ENCODE data around the gene ANK2. TPM values are rescaled to one million over a fixed set of nuclear protein-coding genes. Genes with fewer than 3 reads are reported as not detected.

The ANK2 gene
- total RNA-seq, 1 experiment from 2014 or later, result 5.6 TPM

GRCh38 chr4:113311047-113311446 lies 261.6 kb downstream of the ANK2 start:
- Histone ChIP-seq H3K79me2 (ENCODE audit: insufficient read depth, low read length) (no peaks in the 10 kb centered on the region), H3K4me3 (replicated peaks in 1 of 2; ENCODE audit: low read depth in 1 of 2, low read length in 2 of 2) (no peak overlapping the region), H3K27ac (ENCODE audit: low read depth, low read length) (no peak overlapping the region), H3K9me3 (ENCODE audit: control insufficient read depth in 1 of 2, insufficient read depth in 1 of 2, low read depth in 1 of 2, low read length in 2 of 2) (no peaks in the 10 kb centered on the region), H4K20me1 (ENCODE audit: insufficient read depth) (no peaks in the 10 kb centered on the region), H3K36me3 (ENCODE audit: control insufficient read depth in 1 of 2, insufficient read depth in 2 of 2, low read length in 2 of 2) (no peaks in the 10 kb centered on the region), H2AFZ (ENCODE audit: low read depth, low read length, poor library complexity, severe bottlenecking) (no peak overlapping the region), H3K4me2 (ENCODE audit: low read length) (0 out of 2 replicates have a peak overlapping the region, but pooled peaks have one; percentile 5), H3K9me2 (ENCODE audit: insufficient read depth) (no peaks in the 10 kb centered on the region), H3K9ac (ENCODE audit: low read length) (no peak overlapping the region), H3K4me1 (ENCODE audit: control insufficient read depth in 1 of 2, insufficient read depth in 2 of 2, low read length in 2 of 2) (0 out of 4 replicates have a peak, but pooled peaks cover 0 to 4% of the 10 kb centered on the region in 2 experiments), H3K27me3 (ENCODE audit: insufficient read depth, low read length) (no peaks in the 10 kb centered on the region)
- BruUV-seq (replicated peaks), result no TSS peak
- TF ChIP-seq CEBPB (IDR thresholded peaks at IDR 0.05; ENCODE audit: low read depth), result peak; percentile 55
- no peak for TF ChIP-seq ELF1 (IDR thresholded peaks at IDR 0.05; ENCODE audit: borderline replicate concordance, low read depth)
- TF ChIP-seq POLR2A (IDR thresholded peaks at IDR 0.05; ENCODE audit: borderline replicate concordance, extremely low read depth, insufficient read depth, insufficient read length), result no peak
- TF ChIP-seq FOSL1 (IDR thresholded peaks at IDR 0.05; ENCODE audit: low read depth), result peak; percentile 38; the same call in 1 of the 2 replicates
- TF ChIP-seq SP1 (IDR thresholded peaks at IDR 0.05; ENCODE audit: low read depth), result 0 out of 2 replicates have a peak, but pooled peaks have one; percentile 27
- TF ChIP-seq JUND (IDR thresholded peaks at IDR 0.05), result peak; percentile 41
- TF ChIP-seq TCF7L2 (IDR thresholded peaks at IDR 0.05; ENCODE audit: borderline replicate concordance, extremely low read depth, insufficient read depth, insufficient read length), result no peak
- no peak for TF ChIP-seq YY1 (IDR thresholded peaks at IDR 0.05; ENCODE audit: extremely low read depth, insufficient replicate concordance, low read depth, low read length)
- ATAC-seq (0 out of 2 replicates have a peak, but pooled peaks have one; percentile 38), DNase-seq (ENCODE audit: low read depth, low spot score) (peak; percentile 10)
- CTCF ChIA-PET, result no interaction called here
- POLR2A ChIA-PET, result no interaction called here
- intact Hi-C loops (cut with micrococcal nuclease), result no loop called here
- RAD21 ChIA-PET (ENCODE audit: low non-redundant PET in 1 of 2, low total read pairs in 2 of 2, uncharacterized antibody in 2 of 2, unreplicated experiment in 2 of 2), result no interaction called here

GRCh38 chr4:113312529-113312928 lies 263.1 kb downstream of the ANK2 start:
- CTCF ChIA-PET, result no interaction called here

More at GRCh38 chr4:113312529-113312928, 263.1 kb downstream of the ANK2 start:
- Histone ChIP-seq H3K9me2 (ENCODE audit: insufficient read depth) (no peaks in the 10 kb centered on the region), H3K27me3 (ENCODE audit: insufficient read depth, low read length) (no peaks in the 10 kb centered on the region), H3K36me3 (ENCODE audit: control insufficient read depth in 1 of 2, insufficient read depth in 2 of 2, low read length in 2 of 2) (no peaks in the 10 kb centered on the region), H3K4me1 (ENCODE audit: control insufficient read depth in 1 of 2, insufficient read depth in 2 of 2, low read length in 2 of 2) (peaks cover 0 to 8% of the 10 kb centered on the region in 2 experiments; a peak in 2 of 4 replicates), H3K9me3 (ENCODE audit: control insufficient read depth in 1 of 2, insufficient read depth in 1 of 2, low read depth in 1 of 2, low read length in 2 of 2) (no peaks in the 10 kb centered on the region), H3K9ac (ENCODE audit: low read length) (no peak overlapping the region), H2AFZ (ENCODE audit: low read depth, low read length, poor library complexity, severe bottlenecking) (no peak overlapping the region), H3K79me2 (ENCODE audit: insufficient read depth, low read length) (no peaks in the 10 kb centered on the region), H3K4me2 (ENCODE audit: low read length) (no peak overlapping the region), H4K20me1 (ENCODE audit: insufficient read depth) (no peaks in the 10 kb centered on the region), H3K27ac (ENCODE audit: low read depth, low read length) (no peak overlapping the region), H3K4me3 (replicated peaks in 1 of 2; ENCODE audit: low read depth in 1 of 2, low read length in 2 of 2) (no peak overlapping the region)
- POLR2A ChIA-PET, result no interaction called here
- RAD21 ChIA-PET (ENCODE audit: low non-redundant PET in 1 of 2, low total read pairs in 2 of 2, uncharacterized antibody in 2 of 2, unreplicated experiment in 2 of 2), result no interaction called here
- no TSS peak for BruUV-seq (replicated peaks)
- no peak for DNase-seq (ENCODE audit: low read depth, low spot score)
- intact Hi-C loops (cut with micrococcal nuclease), result no loop called here
- ATAC-seq, result no peak
- TF ChIP-seq ZNF274 (IDR thresholded peaks at IDR 0.05; ENCODE audit: low read depth, low read length), result no peak
- TF ChIP-seq ZFX (IDR thresholded peaks at IDR 0.05), result no peak
- no peak for TF ChIP-seq ELF1 (IDR thresholded peaks at IDR 0.05; ENCODE audit: borderline replicate concordance, low read depth)
- no peak for TF ChIP-seq POLR2AphosphoS5 (IDR thresholded peaks at IDR 0.05; ENCODE audit: low read depth, low read length)
- no peak for TF ChIP-seq ATF3 (IDR thresholded peaks at IDR 0.05)
- no peak for TF ChIP-seq SP1 (IDR thresholded peaks at IDR 0.05; ENCODE audit: low read depth)
- TF ChIP-seq SIN3A (IDR thresholded peaks at IDR 0.05; ENCODE audit: low read depth), result no peak
- no peak for TF ChIP-seq CBX3 (IDR thresholded peaks at IDR 0.05; ENCODE audit: low read depth)
- TF ChIP-seq EZH2 (IDR thresholded peaks at IDR 0.05), result no peak
- TF ChIP-seq CEBPB (IDR thresholded peaks at IDR 0.05; ENCODE audit: low read depth), result no peak
- no peak for TF ChIP-seq EZH2phosphoT487 (IDR thresholded peaks at IDR 0.05; ENCODE audit: borderline replicate concordance)
- TF ChIP-seq, protein P1, sequence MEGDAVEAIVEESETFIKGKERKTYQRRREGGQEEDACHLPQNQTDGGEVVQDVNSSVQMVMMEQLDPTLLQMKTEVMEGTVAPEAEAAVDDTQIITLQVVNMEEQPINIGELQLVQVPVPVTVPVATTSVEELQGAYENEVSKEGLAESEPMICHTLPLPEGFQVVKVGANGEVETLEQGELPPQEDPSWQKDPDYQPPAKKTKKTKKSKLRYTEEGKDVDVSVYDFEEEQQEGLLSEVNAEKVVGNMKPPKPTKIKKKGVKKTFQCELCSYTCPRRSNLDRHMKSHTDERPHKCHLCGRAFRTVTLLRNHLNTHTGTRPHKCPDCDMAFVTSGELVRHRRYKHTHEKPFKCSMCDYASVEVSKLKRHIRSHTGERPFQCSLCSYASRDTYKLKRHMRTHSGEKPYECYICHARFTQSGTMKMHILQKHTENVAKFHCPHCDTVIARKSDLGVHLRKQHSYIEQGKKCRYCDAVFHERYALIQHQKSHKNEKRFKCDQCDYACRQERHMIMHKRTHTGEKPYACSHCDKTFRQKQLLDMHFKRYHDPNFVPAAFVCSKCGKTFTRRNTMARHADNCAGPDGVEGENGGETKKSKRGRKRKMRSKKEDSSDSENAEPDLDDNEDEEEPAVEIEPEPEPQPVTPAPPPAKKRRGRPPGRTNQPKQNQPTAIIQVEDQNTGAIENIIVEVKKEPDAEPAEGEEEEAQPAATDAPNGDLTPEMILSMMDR (IDR thresholded peaks at IDR 0.05 in 2 of 3, conservative IDR thresholded peaks at IDR 0.05 in 1 of 3; ENCODE audit: borderline replicate concordance in 1 of 3, insufficient read depth in 1 of 3, low read depth in 2 of 3, low read length in 2 of 3), result no peak
- TF ChIP-seq SRF (IDR thresholded peaks at IDR 0.05; ENCODE audit: low read depth), result no peak
